SK-N-SH (cell line): ENCODE data around the gene KLHDC10. TPM values are rescaled to one million over a fixed set of nuclear protein-coding genes. Genes with fewer than 3 reads are reported as not detected.
"Not testable (repeated sequence)": the region's sequence is repeated elsewhere in the genome, so short reads cannot be mapped to it uniquely, and the experiment has no call there.

Experiments
- CTCF ChIA-PET: fragments of 300-600, 350-600 bp; formaldehyde crosslinking; extraction: SDS; loops from one replicate; lab custom pipeline; 2021; lab: Yijun Ruan, JAX
- POLR2A ChIA-PET: fragments of 350-600 bp; sonication (Branson Sonifier 250); formaldehyde crosslinking; extraction: SDS; loops from one replicate; lab custom pipeline; 2020; ENCODE audit warnings: antibody characterized with exemption, inconsistent platforms; lab: Yijun Ruan, JAX
- DNase-seq: peaks from one replicate; pipeline ENCODE4 v3.0.0; 2012
- H2AFZ ChIP-seq: fragments of 200-600 bp; sonication (generic); 2 replicates; pipeline ENCODE4 v1.8.1; 2016; ENCODE audit warnings: antibody characterized with exemption, mild to moderate bottlenecking, low read depth
- H3F3A ChIP-seq: fragments of 200-600 bp; sonication (generic); replicated peaks from 2 replicates; pipeline ENCODE3; 2016; ENCODE audit warnings: antibody characterized with exemption, mild to moderate bottlenecking; ENCODE audit not compliant: insufficient read depth
- H3K27ac ChIP-seq, 2 experiments: fragments of 200-500 bp in 1 of 2; fragments of 200-600 bp in 1 of 2; sonication (Bioruptor generic) in 1 of 2; sonication (generic), shearing (Covaris generic) in 1 of 2; 2 replicates each; pipeline versions ENCODE4 v1.5.1 to v1.6.1; 2014 to 2016; ENCODE audit warnings: low read depth in 2 of 2, inconsistent platforms in 1 of 2, low read length in 1 of 2, mild to moderate bottlenecking in 1 of 2, mixed read lengths in 1 of 2
- H3K27me3 ChIP-seq: fragments of 200-600 bp; sonication (generic), shearing (Covaris generic); 2 replicates; pipeline ENCODE4 v1.6.1; 2016; ENCODE audit warnings: mixed run types; ENCODE audit not compliant: insufficient read depth
- H3K36me3 ChIP-seq, 2 experiments: fragments of 200-500 bp in 1 of 2; fragments of 200-600 bp in 1 of 2; sonication (Bioruptor generic) in 1 of 2; sonication (generic) in 1 of 2; replicated peaks in 1 of 2; 2 replicates each; pipeline versions ENCODE3 to v1.5.1; 2014 to 2016; ENCODE audit warnings: low read length in 1 of 2, mild to moderate bottlenecking in 1 of 2; ENCODE audit not compliant: insufficient read depth in 2 of 2, control insufficient read depth in 1 of 2
- H3K4me1 ChIP-seq, 2 experiments: fragments of 200-500 bp in 1 of 2; fragments of 200-600 bp in 1 of 2; sonication (Bioruptor generic) in 1 of 2; sonication (generic), shearing (Covaris generic) in 1 of 2; 2 replicates each; pipeline versions ENCODE4 v1.5.1 to v1.6.1; 2014 to 2016; ENCODE audit warnings: low read depth in 1 of 2, low read length in 1 of 2, mixed run types in 1 of 2; ENCODE audit not compliant: insufficient read depth in 2 of 2, control insufficient read depth in 1 of 2
- H3K4me2 ChIP-seq: fragments of 200-600 bp; sonication (generic), shearing (Covaris generic); 2 replicates; pipeline ENCODE4 v1.6.1; 2017; ENCODE audit warnings: mixed run types
- H3K4me3 ChIP-seq, 2 experiments: fragments of 200-500 bp in 1 of 2; fragments of 200-600 bp in 1 of 2; sonication (Bioruptor generic) in 1 of 2; sonication (generic), shearing (Covaris generic) in 1 of 2; 2 replicates each; pipeline versions ENCODE4 v1.5.1 to v1.8.1; 2014 to 2016; ENCODE audit warnings: low read depth in 2 of 2, inconsistent platforms in 1 of 2, low read length in 1 of 2, mild to moderate bottlenecking in 1 of 2, mixed read lengths in 1 of 2, moderate library complexity in 1 of 2
- H3K79me2 ChIP-seq: fragments of 200-600 bp; sonication (generic); 2 replicates; pipeline ENCODE4 v1.8.1; 2017; ENCODE audit warnings: mild to moderate bottlenecking; ENCODE audit not compliant: insufficient read depth
- H3K9ac ChIP-seq: fragments of 200-600 bp; sonication (generic); 2 replicates; pipeline ENCODE4 v1.6.1; 2017; ENCODE audit warnings: mixed run types
- H3K9me2 ChIP-seq: fragments of 200-600 bp; sonication (generic); 2 replicates; pipeline ENCODE4 v1.6.1; 2017; ENCODE audit warnings: mixed run types
- H3K9me3 ChIP-seq: fragments of 200-600 bp; sonication (generic); 2 replicates; pipeline ENCODE4 v1.6.1; 2017; ENCODE audit warnings: mixed run types, mild to moderate bottlenecking, moderate library complexity
- H4K20me1 ChIP-seq: fragments of 200-600 bp; sonication (generic); 2 replicates; pipeline ENCODE4 v1.6.1; 2017; ENCODE audit warnings: mild to moderate bottlenecking, mixed run types; ENCODE audit not compliant: insufficient read depth
- FOSL2 ChIP-seq: IDR thresholded peaks from 2 replicates; pipeline ENCODE4 v1.4.0; 2012; ENCODE audit warnings: low read depth, mild to moderate bottlenecking, moderate library complexity, borderline replicate concordance
- FOXM1 ChIP-seq: IDR thresholded peaks from 2 replicates; pipeline ENCODE4 v1.4.0; 2012; ENCODE audit warnings: low read depth, mild to moderate bottlenecking
- JUND ChIP-seq: IDR thresholded peaks from 2 replicates; pipeline ENCODE4 v1.4.0; 2012
- RFX5 ChIP-seq: IDR thresholded peaks from 2 replicates; pipeline ENCODE4 v1.6.1; 2012; ENCODE audit warnings: mild to moderate bottlenecking, improper control_type of control experiment, low read length
- SIN3A ChIP-seq: IDR thresholded peaks from 2 replicates; pipeline ENCODE4 v1.6.1; 2012; ENCODE audit warnings: low read depth, mild to moderate bottlenecking, low read length, moderate library complexity, borderline replicate concordance
- SMC3 ChIP-seq: IDR thresholded peaks from 2 replicates; pipeline ENCODE4 v1.6.1; 2012; ENCODE audit warnings: low read depth, low read length, improper control_type of control experiment
- TAF1 ChIP-seq: IDR thresholded peaks from 2 replicates; pipeline ENCODE4 v1.6.1; 2012; ENCODE audit warnings: low read depth, mild to moderate bottlenecking, low read length, moderate library complexity, borderline replicate concordance
- TEAD4 ChIP-seq: IDR thresholded peaks from 2 replicates; pipeline ENCODE4 v1.4.0; 2012; ENCODE audit warnings: mild to moderate bottlenecking, borderline replicate concordance; ENCODE audit not compliant: insufficient read depth
- YY1 ChIP-seq: IDR thresholded peaks from 2 replicates; pipeline ENCODE4 v1.4.0; 2012; ENCODE audit warnings: low read depth, mild to moderate bottlenecking
- WGBS: methylation state at CpG from one replicate; pipeline ENCODE4 v1.1.6; 2017; ENCODE audit warnings: low lambda C conversion rate; 5-methylcytosine and 5-hydroxymethylcytosine counted together
- polyA plus RNA-seq, 3 experiments: library from polyadenylated mRNA; depleted of rRNA; stranded (reverse); fragments of >200 nt; gene quantifications; 2 replicates each; pipeline ENCODE4 v1.2.3, GENCODE V29; 2012
- TF ChIP-seq, protein P1 (sequence below): IDR thresholded peaks from 2 replicates; pipeline ENCODE4 v1.4.0; 2012; ENCODE audit warnings: low read depth, borderline replicate concordance
- TF ChIP-seq, protein P2 (sequence below): fragments of 150-350 bp; IDR thresholded peaks from 2 replicates; pipeline ENCODE4 v1.6.1; 2017; ENCODE audit warnings: antibody characterized with exemption, low read length, low read depth, borderline replicate concordance
- TF ChIP-seq, protein P3 (sequence below): IDR thresholded peaks from 2 replicates; pipeline ENCODE4 v1.4.0; 2012; ENCODE audit warnings: low read depth
- TF ChIP-seq, protein P4 (sequence below): fragments of 150-350 bp; IDR thresholded peaks from 2 replicates; pipeline ENCODE4 v1.6.1; 2016; ENCODE audit warnings: mild to moderate bottlenecking, low read depth, low read length

The KLHDC10 gene
- polyA plus RNA-seq, 1 of the 3 experiments (the other 2 are of a cell fraction), result 15.9 TPM

DNA sequence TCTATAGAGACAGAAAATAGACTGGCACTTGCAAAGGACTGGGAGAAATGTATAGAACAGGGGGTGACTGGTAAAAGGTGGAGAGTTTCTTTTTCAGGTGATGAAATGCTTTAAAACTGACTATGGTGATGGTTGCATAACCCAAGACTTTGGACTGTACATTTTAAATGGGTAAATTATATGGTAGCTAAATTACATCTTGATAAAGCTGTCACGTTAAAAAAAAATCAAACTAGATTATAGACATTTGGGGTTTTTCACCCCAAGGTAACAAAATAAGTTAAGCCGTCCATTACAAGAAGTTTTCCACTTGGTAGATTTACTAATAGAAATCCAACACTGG is 110.9 kb downstream of the KLHDC10 start:
- no peak overlapping the region for H3K27ac ChIP-seq
- ChIA-PET POLR2A (interaction anchor here (0.7 kb wide), 1 partner anchor 24 kb away, joined by 3 read pairs; no protein-coding TSS in a partner anchor), CTCF (interaction anchor here (0.6 to 1.3 kb wide), 6 partner anchors 10 to 618 kb away, joined by 3 read pairs; no protein-coding TSS in a partner anchor)

DNA sequence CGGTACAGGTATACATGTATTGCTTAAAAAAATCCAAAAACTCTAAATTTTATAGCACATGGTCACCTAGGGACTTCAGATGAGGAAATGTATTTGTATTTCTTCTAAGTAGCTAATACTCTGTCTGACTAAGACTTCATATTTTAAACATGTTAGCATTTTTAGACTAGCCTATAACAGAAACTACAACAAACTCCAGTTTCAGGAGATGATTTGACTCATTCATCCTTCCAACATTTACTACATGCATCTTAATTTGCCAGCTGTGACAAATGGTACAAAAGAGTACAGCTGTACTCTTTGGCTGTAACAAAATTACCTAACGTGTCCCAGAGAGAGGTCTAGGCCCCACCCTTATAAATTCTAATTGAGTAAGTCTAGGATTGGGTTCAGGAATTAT is 112.7 kb downstream of the KLHDC10 start:
- 93% methylated on average over 2 of the region's 2 CpGs for WGBS
- ChIA-PET POLR2A (interaction anchor here (0.6 kb wide), 1 partner anchor 14 kb away, joined by 3 read pairs; no protein-coding TSS in a partner anchor), CTCF (interaction anchor here (1.0 to 3.7 kb wide), 3 partner anchors 11 to 111 kb away, joined by 3 to 13 read pairs (median 7); partner anchors contain the start of gene TMEM209)
- no peak for DNase-seq
- H3K9ac ChIP-seq, result no peak overlapping the region
- no peak overlapping the region for H3K4me2 ChIP-seq
- no peaks in the 10 kb centered on the region for H3K27me3 ChIP-seq
- no peak overlapping the region for H3K27ac ChIP-seq
- no peaks in the 10 kb centered on the region for H3K9me2 ChIP-seq
- no peaks in the 10 kb centered on the region for H3K9me3 ChIP-seq
- no peaks in the 10 kb centered on the region for H3K79me2 ChIP-seq
- no peak overlapping the region for H2AFZ ChIP-seq
- no peaks in the 10 kb centered on the region for H3F3A ChIP-seq
- H3K4me3 ChIP-seq, result no peak overlapping the region
- no peaks in the 10 kb centered on the region for H3K4me1 ChIP-seq
- peaks cover 43 to 51% of the 10 kb centered on the region in 2 experiments for H3K36me3 ChIP-seq
- TF ChIP-seq FOXM1 (no peak), YY1 (no peak), SIN3A (no peak), TEAD4 (no peak), RFX5 (no peak)
- TF ChIP-seq, protein P1, sequence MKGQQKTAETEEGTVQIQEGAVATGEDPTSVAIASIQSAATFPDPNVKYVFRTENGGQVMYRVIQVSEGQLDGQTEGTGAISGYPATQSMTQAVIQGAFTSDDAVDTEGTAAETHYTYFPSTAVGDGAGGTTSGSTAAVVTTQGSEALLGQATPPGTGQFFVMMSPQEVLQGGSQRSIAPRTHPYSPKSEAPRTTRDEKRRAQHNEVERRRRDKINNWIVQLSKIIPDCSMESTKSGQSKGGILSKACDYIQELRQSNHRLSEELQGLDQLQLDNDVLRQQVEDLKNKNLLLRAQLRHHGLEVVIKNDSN, result no peak
- TF ChIP-seq, protein P2, sequence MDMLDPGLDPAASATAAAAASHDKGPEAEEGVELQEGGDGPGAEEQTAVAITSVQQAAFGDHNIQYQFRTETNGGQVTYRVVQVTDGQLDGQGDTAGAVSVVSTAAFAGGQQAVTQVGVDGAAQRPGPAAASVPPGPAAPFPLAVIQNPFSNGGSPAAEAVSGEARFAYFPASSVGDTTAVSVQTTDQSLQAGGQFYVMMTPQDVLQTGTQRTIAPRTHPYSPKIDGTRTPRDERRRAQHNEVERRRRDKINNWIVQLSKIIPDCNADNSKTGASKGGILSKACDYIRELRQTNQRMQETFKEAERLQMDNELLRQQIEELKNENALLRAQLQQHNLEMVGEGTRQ, result no peak
- TF ChIP-seq, protein P3, sequence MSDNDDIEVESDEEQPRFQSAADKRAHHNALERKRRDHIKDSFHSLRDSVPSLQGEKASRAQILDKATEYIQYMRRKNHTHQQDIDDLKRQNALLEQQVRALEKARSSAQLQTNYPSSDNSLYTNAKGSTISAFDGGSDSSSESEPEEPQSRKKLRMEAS, result no peak
- H4K20me1 ChIP-seq, result no peaks in the 10 kb centered on the region

More for the DNA sequence above, 110.9 kb downstream of the KLHDC10 start:
- no peak overlapping the region for H3K4me3 ChIP-seq
- H3K9me3 ChIP-seq, result no peaks in the 10 kb centered on the region
- no peak for DNase-seq
- H3K9ac ChIP-seq, result no peak overlapping the region
- no peaks in the 10 kb centered on the region for H4K20me1 ChIP-seq
- 94% methylated on average over 2 of the region's 2 CpGs for WGBS
- no peak overlapping the region for H3K4me2 ChIP-seq
- peaks cover 43 to 51% of the 10 kb centered on the region in 2 experiments for H3K36me3 ChIP-seq
- H3F3A ChIP-seq, result no peaks in the 10 kb centered on the region
- H3K79me2 ChIP-seq, result no peaks in the 10 kb centered on the region
- no peaks in the 10 kb centered on the region for H3K9me2 ChIP-seq
- TF ChIP-seq JUND (no peak), FOSL2 (no peak), SMC3 (no peak), TAF1 (no peak)
- TF ChIP-seq, protein P2, result no peak
- TF ChIP-seq, protein P4, sequence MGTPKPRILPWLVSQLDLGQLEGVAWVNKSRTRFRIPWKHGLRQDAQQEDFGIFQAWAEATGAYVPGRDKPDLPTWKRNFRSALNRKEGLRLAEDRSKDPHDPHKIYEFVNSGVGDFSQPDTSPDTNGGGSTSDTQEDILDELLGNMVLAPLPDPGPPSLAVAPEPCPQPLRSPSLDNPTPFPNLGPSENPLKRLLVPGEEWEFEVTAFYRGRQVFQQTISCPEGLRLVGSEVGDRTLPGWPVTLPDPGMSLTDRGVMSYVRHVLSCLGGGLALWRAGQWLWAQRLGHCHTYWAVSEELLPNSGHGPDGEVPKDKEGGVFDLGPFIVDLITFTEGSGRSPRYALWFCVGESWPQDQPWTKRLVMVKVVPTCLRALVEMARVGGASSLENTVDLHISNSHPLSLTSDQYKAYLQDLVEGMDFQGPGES, result no peak
- no peak overlapping the region for H2AFZ ChIP-seq
- no peaks in the 10 kb centered on the region for H3K4me1 ChIP-seq
- H3K27me3 ChIP-seq, result no peaks in the 10 kb centered on the region

DNA sequence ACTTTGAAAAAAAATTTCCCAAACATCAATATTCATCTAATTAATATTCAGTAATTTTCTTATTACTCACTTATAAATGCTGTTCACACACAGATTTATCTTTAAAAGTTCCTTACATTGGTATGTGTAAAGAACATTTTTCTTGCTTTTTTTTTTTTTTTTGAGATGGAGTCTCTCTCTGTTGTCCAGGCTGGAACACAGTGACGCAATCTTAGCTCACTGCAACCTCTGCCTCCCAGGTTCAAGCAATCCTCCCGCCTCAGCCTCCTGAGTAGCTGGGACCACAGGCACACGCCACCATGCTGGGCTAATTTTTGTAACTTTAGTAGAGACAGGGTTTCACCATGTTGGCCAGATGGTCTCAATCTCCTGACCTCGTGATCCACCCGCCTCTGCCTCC is 114.0 kb downstream of the KLHDC10 start:
- peaks cover 43 to 47% of the 10 kb centered on the region in 2 experiments for H3K36me3 ChIP-seq
- DNase-seq, H3K27me3 ChIP-seq, H3K4me2 ChIP-seq, H3K4me3 ChIP-seq, H2AFZ ChIP-seq, H3K4me1 ChIP-seq, H3K27ac ChIP-seq, POLR2A ChIA-PET, H3K9me2 ChIP-seq, H4K20me1 ChIP-seq, H3F3A ChIP-seq, H3K9ac ChIP-seq, H3K79me2 ChIP-seq, H3K9me3 ChIP-seq: not testable (repeated sequence)
- 90% methylated on average over 5 of the region's 5 CpGs for WGBS
- CTCF ChIA-PET, result interaction anchor here (0.9 to 3.7 kb wide), 3 partner anchors 32 to 112 kb away, joined by 3 to 13 read pairs (median 5); no protein-coding TSS in a partner anchor
